Panc1 (cell line): ENCODE results near the gene BTBD18. TPM values are rescaled to one million over a fixed set of nuclear protein-coding genes. Genes with fewer than 3 reads are reported as not detected.

Source experiments
- ATAC-seq: fragments of 200-7000 bp; cut with Tn5 transposase; 2 replicates; pipeline ENCODE4 v1.9.1; 2020; ENCODE audit warnings: mild to moderate bottlenecking, moderate library complexity
- BruUV-seq: library from RNA; stranded (reverse); fragments of 400-500 nt; replicated peaks from 2 replicates; lab custom pipeline; 2021; lab: Mats Ljungman, UMichigan
- CTCF ChIA-PET: fragments of 300-600 bp; sonication (Branson Sonifier 250); formaldehyde crosslinking; loops from one replicate; lab custom pipeline; 2022; ENCODE audit warnings: antibody characterized with exemption; lab: Charles Lee
- POLR2A ChIA-PET: fragments of 300-600 bp; sonication (Branson Sonifier 250); formaldehyde crosslinking; loops from one replicate; lab custom pipeline; 2022; ENCODE audit warnings: antibody characterized with exemption; lab: Charles Lee
- DNase-seq: peaks from one replicate; pipeline ENCODE4 v3.0.0-alpha.2; 2010; ENCODE audit warnings: low read depth, low spot score
- H3K27ac ChIP-seq: 2 replicates; pipeline ENCODE4 v1.5.1; 2011; ENCODE audit warnings: mild to moderate bottlenecking, low read length, inconsistent platforms
- H3K27me3 ChIP-seq: fragments of 200-500 bp; sonication (Bioruptor generic); 2 replicates; pipeline ENCODE4 v1.6.0; 2014; ENCODE audit warnings: low read length, inconsistent platforms; ENCODE audit not compliant: control insufficient read depth, insufficient read depth
- H3K36me3 ChIP-seq: fragments of 200-500 bp; sonication (Bioruptor generic); 2 replicates; pipeline ENCODE4 v1.5.1; 2014; ENCODE audit warnings: inconsistent platforms, mild to moderate bottlenecking, low read length, moderate library complexity; ENCODE audit not compliant: control insufficient read depth, insufficient read depth
- H3K4me1 ChIP-seq: 2 replicates; pipeline ENCODE4 v1.5.1; 2011; ENCODE audit warnings: inconsistent platforms, mild to moderate bottlenecking, low read length, moderate library complexity; ENCODE audit not compliant: control insufficient read depth, insufficient read depth
- H3K4me3 ChIP-seq, 2 experiments: 2 replicates each; pipeline ENCODE4 v1.5.1; 2011 to 2012; ENCODE audit warnings: low read depth in 2 of 2, low read length in 2 of 2, mild to moderate bottlenecking in 2 of 2, inconsistent platforms in 1 of 2, moderate library complexity in 1 of 2
- H3K9me3 ChIP-seq: fragments of 200-500 bp; sonication (Bioruptor generic); 2 replicates; pipeline ENCODE4 v1.5.1; 2014; ENCODE audit warnings: low read depth, mild to moderate bottlenecking, inconsistent platforms, low read length, moderate library complexity; ENCODE audit not compliant: control insufficient read depth, insufficient read depth
- CTCF ChIP-seq: fragments of 450-650 bp; IDR thresholded peaks from 2 replicates; pipeline ENCODE4 v1.5.1; 2017; ENCODE audit warnings: mild to moderate bottlenecking
- POLR2AphosphoS5 ChIP-seq: IDR thresholded peaks from 2 replicates; pipeline ENCODE4 v1.6.1; 2012; ENCODE audit warnings: mild to moderate bottlenecking, low read depth, low read length, moderate library complexity
- REST ChIP-seq, 2 experiments: IDR thresholded peaks; 2 replicates each; pipeline ENCODE4 v1.6.1; 2011 to 2012; ENCODE audit warnings: low read depth in 2 of 2, control low read depth in 1 of 2, low read length in 1 of 2, mild to moderate bottlenecking in 1 of 2, moderate library complexity in 1 of 2; ENCODE audit not compliant: insufficient read depth in 1 of 2
- SIN3A ChIP-seq: IDR thresholded peaks from 2 replicates; pipeline ENCODE4 v1.6.1; 2012; ENCODE audit warnings: low read depth, mild to moderate bottlenecking, low read length, moderate library complexity, borderline replicate concordance; ENCODE audit not compliant: insufficient read depth
- TCF7L2 ChIP-seq: IDR thresholded peaks from 2 replicates; pipeline ENCODE4 v1.6.1; 2011; ENCODE audit warnings: mild to moderate bottlenecking, low read depth, low read length, inconsistent platforms
- in situ Hi-C: cut with HindIII; loops from 2 replicates; pipeline ENCODE4 v1.10.0; 2016; ENCODE audit warnings: low sequenced_read_pairs, low pct_unique_long_range_greater_than_20kb
- intact Hi-C: fragments of 100-400 bp; cut with micrococcal nuclease; formaldehyde crosslinking; loops from one replicate; pipeline ENCODE4 v1.10.0; 2022; ENCODE audit not compliant: unreplicated experiment
- total RNA-seq: library from RNA; stranded (reverse); gene quantifications from one replicate; pipeline ENCODE4 v1.2.1, GENCODE V29; 2021; ENCODE audit not compliant: unreplicated experiment

Gene BTBD18
- total RNA-seq, 1 experiment from 2014 or later, result not detected

- Histone ChIP-seq H3K4me3 (no peak overlapping the region), H3K9me3 (no peaks in the 10 kb centered on the region), H3K27ac (no peak overlapping the region), H3K36me3 (no peaks in the 10 kb centered on the region; the same call in 1 of the 2 replicates), H3K27me3 (no peaks in the 10 kb centered on the region), H3K4me1 (peaks cover 57% of the 10 kb centered on the region)
- DNase-seq (no peak), ATAC-seq (no peak)
- in situ Hi-C loops, result no loop called here
- BruUV-seq, result no TSS peak
- ChIA-PET CTCF (interaction anchor here (0.9 kb wide), 1 partner anchor 15 kb away, joined by 3 read pairs; no protein-coding TSS in a partner anchor), POLR2A (no interaction called here)
- TF ChIP-seq POLR2AphosphoS5 (no peak), SIN3A (no peak), CTCF (no peak), REST (IDR thresholded peaks at IDR 0.05; ENCODE audit: insufficient read depth in 1 of 2, low read depth in 2 of 2, low read length in 1 of 2) (no peak), TCF7L2 (no peak)
- intact Hi-C loops, result no loop called here
These were observed 33.5 kb upstream of the BTBD18 start for GRCh38 chr11:57785072-57785471.

- ATAC-seq (no peak), DNase-seq (no peak)
- intact Hi-C loops, result no loop called here
- in situ Hi-C loops, result no loop called here
- no peaks in the 10 kb centered on the region for H3K27me3 ChIP-seq
- ChIA-PET CTCF (interaction anchor here (0.5 kb wide), 1 partner anchor 56 kb away, joined by 4 read pairs; no protein-coding TSS in a partner anchor), POLR2A (no interaction called here)
- BruUV-seq, result no TSS peak
- no peak for TF ChIP-seq SIN3A
- TF ChIP-seq POLR2AphosphoS5, result no peak
- no peak for TF ChIP-seq CTCF
- no peak for TF ChIP-seq TCF7L2
- TF ChIP-seq REST (IDR thresholded peaks at IDR 0.05; ENCODE audit: insufficient read depth in 1 of 2, low read depth in 2 of 2, low read length in 1 of 2), result no peak
- H3K27ac ChIP-seq, result peak overlapping the region; percentile 99
- H3K4me1 ChIP-seq, result peaks cover 70% of the 10 kb centered on the region
- H3K9me3 ChIP-seq, result no peaks in the 10 kb centered on the region
- no peak overlapping the region for H3K4me3 ChIP-seq
- H3K36me3 ChIP-seq, result no peaks in the 10 kb centered on the region; the same call in 1 of the 2 replicates
These were observed 29.9 kb upstream of the BTBD18 start for GRCh38 chr11:57781529-57781943.
